BLaER1 (cell line): ENCODE results near the gene PGM2.
"Not testable (repeated sequence)": the region's sequence is repeated elsewhere in the genome, so short reads cannot be mapped to it uniquely, and the experiment has no call there.

ENCODE experiments used
- H3K27ac ChIP-seq: shearing (Covaris generic); formaldehyde crosslinking; 2 replicates; pipeline ENCODE4 v1.8.1; 2022
- H3K27me3 ChIP-seq: shearing (Covaris generic); formaldehyde crosslinking; 2 replicates; pipeline ENCODE4 v1.8.1; 2022
- H3K36me3 ChIP-seq: shearing (Covaris generic); formaldehyde crosslinking; 2 replicates; pipeline ENCODE4 v1.8.1; 2022
- H3K4me1 ChIP-seq: shearing (Covaris generic); formaldehyde crosslinking; 2 replicates; pipeline ENCODE4 v1.8.1; 2022
- H3K4me2 ChIP-seq: shearing (Covaris generic); formaldehyde crosslinking; 2 replicates; pipeline ENCODE4 v1.8.1; 2022
- H3K4me3 ChIP-seq: shearing (Covaris generic); formaldehyde crosslinking; 2 replicates; pipeline ENCODE4 v1.8.1; 2022
- H3K9ac ChIP-seq: shearing (Covaris generic); formaldehyde crosslinking; 2 replicates; pipeline ENCODE4 v1.8.1; 2022
- H3K9me3 ChIP-seq: shearing (Covaris generic); formaldehyde crosslinking; 2 replicates; pipeline ENCODE4 v1.8.1; 2022
- H4K20me1 ChIP-seq: shearing (Covaris generic); formaldehyde crosslinking; 2 replicates; pipeline ENCODE4 v1.8.1; 2022
- Cebpa-rat ChIP-seq: shearing (Covaris generic); IDR thresholded peaks from 2 replicates; pipeline ENCODE4 v1.8.1; 2022

The PGM2 gene

DNA sequence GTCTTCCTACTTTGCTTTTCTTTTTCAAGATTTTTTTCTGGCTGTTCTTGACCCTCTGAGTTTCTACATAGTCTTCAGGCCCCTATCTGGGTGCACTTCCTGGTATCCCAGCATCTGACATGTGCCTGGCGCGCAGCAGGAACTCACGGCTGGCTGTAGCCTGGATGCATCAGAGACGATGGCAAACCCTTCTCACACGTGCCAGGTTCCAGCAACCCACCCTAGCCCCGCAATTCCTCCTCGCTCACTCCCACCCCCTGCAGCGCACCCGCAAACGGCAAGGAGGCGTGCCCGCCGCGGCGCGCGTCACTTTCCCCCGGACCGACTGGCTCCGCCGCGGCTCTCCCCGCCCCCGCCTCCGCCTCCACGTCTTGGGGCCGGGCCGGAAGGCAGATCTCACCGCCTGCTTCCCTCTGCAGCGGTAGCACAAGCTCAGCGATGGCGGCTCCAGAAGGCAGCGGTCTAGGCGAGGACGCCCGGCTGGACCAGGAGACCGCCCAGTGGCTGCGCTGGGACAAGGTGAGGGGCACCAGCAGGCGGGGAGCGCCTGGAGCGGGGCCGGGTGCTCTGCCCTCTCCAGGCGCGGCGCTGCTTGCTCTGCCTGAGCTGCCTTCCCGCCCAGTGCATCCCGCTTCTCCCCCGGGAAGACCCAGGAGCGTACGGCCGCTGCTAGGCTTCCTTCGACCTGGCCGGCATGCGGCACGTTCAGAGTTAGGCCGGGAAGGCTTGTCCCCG, at the start of gene PGM2:
TSS of gene PGM2 (plus strand) at position 392 of the 735 bp plus-strand sequence. CDS start at position 439, 47 bp downstream.
- no peaks in the 10 kb centered on the region for H3K27me3 ChIP-seq
- peaks cover 32% of the 10 kb centered on the region for H3K4me1 ChIP-seq
- H3K4me3 ChIP-seq = peak within 1 kb of the TSS; percentile 90
- H3K36me3 ChIP-seq = peaks cover 17% of the 10 kb centered on the region
- peak within 1 kb of the TSS; percentile 84 for H3K27ac ChIP-seq
- peak within 1 kb of the TSS; percentile 88 for H3K4me2 ChIP-seq
- H4K20me1 ChIP-seq = peaks cover 12% of the 10 kb centered on the region
- peak within 1 kb of the TSS; percentile 83 for H3K9ac ChIP-seq
- TF ChIP-seq Cebpa-rat = no peak
- no peaks in the 10 kb centered on the region for H3K9me3 ChIP-seq

- H3K36me3 ChIP-seq = no peaks in the 10 kb centered on the region
- H4K20me1 ChIP-seq = no peaks in the 10 kb centered on the region
- no peak overlapping the region for H3K9ac ChIP-seq
- H3K27me3 ChIP-seq = no peaks in the 10 kb centered on the region
- no peak for TF ChIP-seq Cebpa-rat
- no peak overlapping the region for H3K4me3 ChIP-seq
- peaks cover 21% of the 10 kb centered on the region for H3K9me3 ChIP-seq
- peak overlapping the region; percentile 53 for H3K4me2 ChIP-seq
- H3K27ac ChIP-seq = peak overlapping the region; percentile 49; the same call in 1 of the 2 replicates
- peaks cover 22% of the 10 kb centered on the region for H3K4me1 ChIP-seq
Measured at GRCh38 chr4:37779896-37780295, 46.6 kb upstream of the PGM2 start.

DNA sequence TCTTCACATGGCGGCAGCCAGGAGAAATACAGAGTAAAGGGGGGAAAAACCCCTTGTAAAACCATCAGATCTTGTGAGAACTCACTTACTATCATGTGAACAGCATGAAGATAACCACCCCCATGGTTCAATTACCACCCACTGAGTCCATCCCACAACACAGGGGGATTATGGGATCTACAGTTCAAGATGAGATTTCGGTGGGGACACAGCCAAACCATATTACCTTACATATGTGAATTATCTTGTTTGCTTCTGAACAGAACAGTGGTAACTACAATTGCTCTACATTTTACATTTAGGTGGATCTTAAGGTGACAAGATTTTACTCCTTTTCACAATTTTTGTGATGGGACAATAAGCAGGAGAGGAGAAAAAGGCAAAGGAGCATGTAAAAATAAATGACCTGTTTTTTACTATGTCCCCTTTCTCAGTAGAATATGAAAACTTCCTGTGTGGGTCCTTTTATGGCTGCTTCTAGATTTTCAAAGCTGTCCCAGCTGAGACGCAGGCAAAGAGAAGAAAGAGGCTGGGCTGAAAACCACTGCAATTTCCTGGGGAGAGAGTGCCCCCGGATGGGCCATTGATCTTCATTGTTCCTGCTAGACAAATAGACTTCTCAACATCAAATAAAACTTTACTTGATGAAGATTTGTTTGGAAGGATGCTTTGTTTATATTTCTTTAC, 45.9 kb upstream of the PGM2 start:
- Histone ChIP-seq H3K27me3 (no peaks in the 10 kb centered on the region), H3K36me3 (no peaks in the 10 kb centered on the region), H3K9me3 (peaks cover 24% of the 10 kb centered on the region), H4K20me1 (no peaks in the 10 kb centered on the region), H3K9ac (0 out of 2 replicates have a peak overlapping the region, but pooled peaks have one; percentile 12), H3K4me3 (no peak overlapping the region), H3K27ac (peak overlapping the region; percentile 49; the same call in 1 of the 2 replicates), H3K4me1 (peaks cover 22% of the 10 kb centered on the region), H3K4me2 (peak overlapping the region; percentile 53)
- no peak for TF ChIP-seq Cebpa-rat

DNA sequence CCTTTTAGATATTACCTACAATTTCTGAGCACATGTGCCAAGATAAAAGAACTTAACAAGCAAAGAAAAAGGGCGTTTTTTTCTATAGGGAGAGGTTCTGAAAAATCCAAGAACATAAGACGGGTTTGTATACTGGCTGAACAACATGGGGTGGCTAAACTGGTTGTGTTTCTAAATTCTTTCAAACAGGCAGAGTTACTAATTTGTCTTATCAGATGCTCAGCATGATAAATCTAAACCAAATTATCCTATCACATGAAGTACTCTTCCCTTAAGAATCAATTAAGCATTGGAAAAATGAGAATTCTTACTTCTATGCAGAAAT, 45.4 kb upstream of the PGM2 start:
- Histone ChIP-seq H3K27ac (peak overlapping the region; percentile 49; the same call in 1 of the 2 replicates), H3K4me1 (peaks cover 22% of the 10 kb centered on the region), H3K4me3 (no peak overlapping the region), H4K20me1 (no peaks in the 10 kb centered on the region), H3K4me2 (peak overlapping the region; percentile 53; the same call in 1 of the 2 replicates), H3K36me3 (no peaks in the 10 kb centered on the region), H3K9me3 (peaks cover 29% of the 10 kb centered on the region), H3K27me3 (no peaks in the 10 kb centered on the region), H3K9ac (0 out of 2 replicates have a peak overlapping the region, but pooled peaks have one; percentile 12)
- no peak for TF ChIP-seq Cebpa-rat

DNA sequence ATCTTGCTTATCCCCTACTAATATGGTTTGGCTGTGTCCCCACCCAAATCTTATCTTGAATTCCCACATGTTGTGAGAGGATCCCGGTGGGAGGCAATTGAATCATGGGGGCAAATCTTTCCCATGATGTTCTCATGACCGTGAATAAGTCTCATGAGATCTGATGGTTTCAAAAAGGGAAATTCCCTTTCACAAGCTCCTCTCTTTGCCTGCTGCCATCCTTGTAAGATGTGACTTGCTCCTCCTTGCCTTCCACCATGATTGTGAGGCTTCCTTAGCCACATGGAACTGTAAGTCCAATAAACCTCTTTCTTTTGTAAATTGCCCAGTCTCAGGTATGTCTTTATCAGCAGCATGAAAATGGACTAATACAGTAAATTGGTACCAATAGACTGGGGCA, 40.2 kb upstream of the PGM2 start:
- H3K27ac ChIP-seq, H3K4me3 ChIP-seq, H3K4me1 ChIP-seq, H3K36me3 ChIP-seq, H3K9ac ChIP-seq, H3K4me2 ChIP-seq, H4K20me1 ChIP-seq, H3K27me3 ChIP-seq: not testable (repeated sequence)
- H3K9me3 ChIP-seq = peaks cover 50% of the 10 kb centered on the region

DNA sequence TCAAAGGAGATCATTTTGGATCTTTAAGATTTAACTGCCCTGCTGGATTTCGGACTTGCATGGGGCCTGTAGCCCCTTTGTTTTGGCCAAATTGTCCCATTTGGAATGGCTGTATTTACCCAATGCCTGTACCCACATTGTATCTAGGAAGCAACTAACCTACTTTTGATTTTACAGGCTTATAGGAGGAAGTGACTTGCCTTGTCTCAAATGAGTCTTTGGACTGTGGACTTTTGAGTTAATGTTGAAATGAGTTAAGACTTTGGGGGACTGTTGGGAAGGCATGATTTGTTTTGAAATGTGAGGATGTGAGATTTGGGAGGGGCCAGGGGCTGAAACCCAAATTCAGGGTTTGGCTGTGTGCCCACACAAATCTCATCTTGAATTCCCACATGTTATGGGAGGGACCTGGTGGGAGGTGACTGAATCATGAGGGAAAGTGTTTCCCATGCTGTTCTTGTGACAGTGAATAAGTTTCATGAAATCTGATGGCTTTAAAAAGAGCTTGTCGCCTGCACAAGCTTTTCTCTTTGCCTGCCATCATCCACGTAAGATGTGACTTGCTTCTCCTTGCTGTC, 38.5 kb upstream of the PGM2 start:
- peaks cover 52% of the 10 kb centered on the region for H3K9me3 ChIP-seq
- H3K27me3 ChIP-seq, H3K27ac ChIP-seq, H3K4me3 ChIP-seq, H3K36me3 ChIP-seq, H4K20me1 ChIP-seq, H3K4me2 ChIP-seq, H3K9ac ChIP-seq, H3K4me1 ChIP-seq: not testable (repeated sequence)

DNA sequence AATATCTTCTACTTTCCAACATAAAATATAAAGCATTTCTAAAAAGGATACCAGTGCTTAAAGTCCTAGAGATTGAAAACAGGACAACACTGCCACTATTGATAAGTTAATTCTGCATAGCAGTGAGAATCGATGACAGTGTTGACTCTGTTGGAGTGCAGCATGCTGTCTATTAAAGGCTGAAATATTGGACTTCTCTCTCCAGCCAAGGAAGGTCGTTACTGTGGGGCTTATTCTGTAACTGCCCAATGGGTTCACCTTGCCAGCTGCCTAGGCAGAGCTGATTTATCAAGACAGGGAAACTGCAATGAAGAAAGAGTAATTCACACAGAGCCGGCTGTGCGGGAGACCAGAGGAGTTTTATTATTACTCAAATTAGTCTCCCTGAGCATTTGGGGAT, 37.7 kb upstream of the PGM2 start:
- Histone ChIP-seq H3K27me3 (no peaks in the 10 kb centered on the region), H4K20me1 (no peaks in the 10 kb centered on the region), H3K4me3 (no peak overlapping the region), H3K9ac (no peak overlapping the region), H3K36me3 (no peaks in the 10 kb centered on the region), H3K4me1 (no peaks in the 10 kb centered on the region), H3K9me3 (peaks cover 53% of the 10 kb centered on the region), H3K27ac (no peak overlapping the region), H3K4me2 (no peak overlapping the region)
- no peak for TF ChIP-seq Cebpa-rat

DNA sequence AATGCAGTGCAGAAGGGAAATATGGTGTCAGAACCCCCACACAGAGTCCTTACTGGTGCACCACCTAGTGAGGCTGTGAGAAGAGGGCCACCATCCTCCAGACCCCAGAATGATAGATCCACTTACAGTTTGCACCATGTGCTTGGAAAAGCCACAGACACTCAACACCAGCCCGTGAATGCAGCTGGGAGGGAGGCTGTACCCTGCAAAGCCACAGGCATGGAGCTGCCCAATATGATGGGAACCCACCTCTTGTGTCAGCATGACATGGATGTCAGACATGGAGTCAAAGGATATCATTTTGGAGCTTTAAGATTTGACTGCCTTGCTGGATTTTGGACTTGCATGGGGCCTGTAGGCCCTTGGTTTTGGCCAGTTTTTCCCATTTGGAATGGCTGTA, 34.2 kb upstream of the PGM2 start:
- Histone ChIP-seq H3K4me2 (no peak overlapping the region), H3K36me3 (no peaks in the 10 kb centered on the region), H3K27ac (no peak overlapping the region), H3K27me3 (no peaks in the 10 kb centered on the region), H3K9me3 (peaks cover 33% of the 10 kb centered on the region), H3K4me1 (no peaks in the 10 kb centered on the region), H3K9ac (no peak overlapping the region), H3K4me3 (no peak overlapping the region), H4K20me1 (no peaks in the 10 kb centered on the region)
- TF ChIP-seq Cebpa-rat = no peak

DNA sequence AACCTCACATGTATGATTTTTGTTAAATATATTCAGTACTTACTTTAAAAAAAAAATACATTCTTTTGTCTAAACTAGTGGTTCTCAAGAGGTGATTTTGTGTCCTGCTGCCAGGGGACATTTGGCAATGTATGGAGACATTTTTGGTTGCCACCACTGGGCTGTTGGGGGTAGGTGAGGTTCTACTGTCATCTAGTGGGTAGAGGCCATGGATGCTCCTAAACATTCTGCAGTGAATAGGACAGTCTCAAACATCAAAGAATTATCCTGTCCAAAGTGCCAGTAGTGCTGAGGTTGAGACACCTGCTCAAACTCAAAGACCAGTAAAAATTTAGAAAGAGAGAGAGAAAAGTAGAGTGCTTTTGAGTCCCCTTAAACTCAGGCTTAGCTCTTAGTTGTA, 32.9 kb upstream of the PGM2 start:
- no peak overlapping the region for H3K27ac ChIP-seq
- no peaks in the 10 kb centered on the region for H4K20me1 ChIP-seq
- H3K4me2 ChIP-seq = no peak overlapping the region
- H3K4me3 ChIP-seq = no peak overlapping the region
- TF ChIP-seq Cebpa-rat = no peak
- H3K9me3 ChIP-seq = peaks cover 25% of the 10 kb centered on the region
- H3K36me3 ChIP-seq = no peaks in the 10 kb centered on the region
- no peaks in the 10 kb centered on the region for H3K27me3 ChIP-seq
- H3K9ac ChIP-seq = no peak overlapping the region
- H3K4me1 ChIP-seq = no peaks in the 10 kb centered on the region

GRCh38 chr4:37794056-37794455, 32.4 kb upstream of the PGM2 start:
- no peak overlapping the region for H3K27ac ChIP-seq
- H4K20me1 ChIP-seq = no peaks in the 10 kb centered on the region
- H3K4me2 ChIP-seq = no peak overlapping the region
- no peaks in the 10 kb centered on the region for H3K4me1 ChIP-seq
- no peak overlapping the region for H3K9ac ChIP-seq
- TF ChIP-seq Cebpa-rat = no peak
- H3K9me3 ChIP-seq = peaks cover 25% of the 10 kb centered on the region
- no peaks in the 10 kb centered on the region for H3K36me3 ChIP-seq
- H3K27me3 ChIP-seq = no peaks in the 10 kb centered on the region
- no peak overlapping the region for H3K4me3 ChIP-seq
